Activated CD4-positive, alpha-beta T cell treated with anti-CD3 and anti-CD28 coated beads, Interleukin-10, Interleukin-2, amounts not matched to agents 100 ng/mL and 50 ng/mL, durations not matched to agents 16 hours and 8 hours (primary cell): ENCODE data around the gene IGF1R.

ENCODE experiments used
- DNase-seq: peaks from one replicate; pipeline ENCODE4 v3.0.0-alpha.2; 2020

The IGF1R gene

DNA sequence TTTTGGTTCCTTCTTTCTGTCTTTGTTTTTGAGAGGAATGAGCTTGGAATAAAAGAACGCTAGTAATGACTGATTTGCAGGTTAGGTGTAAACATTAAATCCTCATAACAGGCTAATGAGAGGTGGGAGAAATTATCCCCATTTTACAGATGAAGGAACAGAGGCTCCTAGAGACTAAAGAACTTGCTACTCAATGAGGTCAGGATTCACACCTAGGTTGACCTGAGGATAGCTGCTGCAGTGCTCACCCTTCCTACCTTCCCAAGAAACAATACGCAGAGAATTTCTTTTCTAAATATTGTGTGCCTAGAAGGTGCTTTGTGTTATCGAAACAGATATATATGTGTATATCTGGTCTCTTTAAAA lies 106.3 kb downstream of the IGF1R start:
- no peak for DNase-seq

DNA sequence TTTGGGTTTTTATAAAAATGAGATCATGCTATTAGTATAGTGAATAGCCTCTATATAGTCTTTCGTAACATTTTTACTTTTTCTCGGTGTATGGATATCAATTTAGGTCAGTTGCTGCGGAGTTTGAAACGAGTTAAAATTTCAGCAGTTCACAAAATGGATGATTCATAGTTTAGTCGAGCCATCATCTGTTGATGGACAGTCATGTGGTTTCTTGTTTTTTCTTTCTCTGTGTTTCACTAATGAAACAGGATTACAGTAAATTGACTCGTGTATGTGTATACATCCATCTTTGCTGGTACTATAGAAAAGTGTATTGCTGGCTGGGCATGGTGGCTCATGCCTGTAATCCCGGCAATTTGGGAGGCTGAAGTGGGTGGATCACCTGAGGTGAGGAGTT lies 106.8 kb downstream of the IGF1R start:
- no peak for DNase-seq

- DNase-seq, result no peak
These were observed 107.4 kb downstream of the IGF1R start for GRCh38 chr15:98755781-98756180.

- DNase-seq, result no peak
These were observed 109.9 kb downstream of the IGF1R start for GRCh38 chr15:98758224-98758623.

DNA sequence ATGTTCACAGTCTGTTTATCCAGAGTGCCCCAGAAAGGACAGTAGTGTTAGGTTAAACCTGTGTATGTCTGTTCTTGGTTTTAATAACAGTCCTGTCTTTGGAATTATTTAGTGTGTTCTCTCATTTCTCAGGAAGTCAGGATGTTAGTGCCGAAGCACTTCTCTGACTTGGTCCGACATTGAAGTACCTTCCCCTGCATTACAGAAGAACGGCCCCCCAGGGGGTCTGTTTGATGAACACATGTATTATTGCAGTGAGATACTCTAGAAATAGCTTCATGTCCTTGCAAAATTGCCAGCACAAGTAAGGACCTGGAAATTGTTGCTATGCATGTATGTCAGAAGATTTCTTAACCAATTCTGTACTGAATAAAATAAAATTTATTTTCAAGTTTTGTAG lies 110.9 kb downstream of the IGF1R start:
- no peak for DNase-seq

- no peak for DNase-seq
These were observed 111.9 kb downstream of the IGF1R start for GRCh38 chr15:98760112-98760826.

- no peak for DNase-seq
These were observed 112.6 kb downstream of the IGF1R start for GRCh38 chr15:98760975-98761374.

DNA sequence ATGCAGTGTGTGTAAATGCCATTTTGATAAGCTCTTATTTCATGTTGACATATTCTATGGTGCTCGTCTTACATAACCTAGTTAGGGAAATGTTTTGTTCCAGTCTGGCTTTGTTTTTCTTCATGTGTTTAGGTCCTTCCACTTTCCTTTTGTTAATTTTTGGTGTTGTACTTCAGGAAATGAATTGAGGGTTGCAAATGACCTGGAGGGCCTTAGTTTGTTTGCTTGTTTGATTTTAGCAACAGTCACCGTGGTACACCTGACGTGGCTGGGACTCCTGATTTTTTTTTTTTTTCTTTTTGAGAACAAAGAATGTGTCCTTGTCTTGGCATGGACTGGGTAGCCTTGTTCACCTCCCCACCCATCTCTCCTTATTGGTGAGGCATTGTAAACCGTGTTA lies 114.8 kb downstream of the IGF1R start:
- DNase-seq, result no peak

DNA sequence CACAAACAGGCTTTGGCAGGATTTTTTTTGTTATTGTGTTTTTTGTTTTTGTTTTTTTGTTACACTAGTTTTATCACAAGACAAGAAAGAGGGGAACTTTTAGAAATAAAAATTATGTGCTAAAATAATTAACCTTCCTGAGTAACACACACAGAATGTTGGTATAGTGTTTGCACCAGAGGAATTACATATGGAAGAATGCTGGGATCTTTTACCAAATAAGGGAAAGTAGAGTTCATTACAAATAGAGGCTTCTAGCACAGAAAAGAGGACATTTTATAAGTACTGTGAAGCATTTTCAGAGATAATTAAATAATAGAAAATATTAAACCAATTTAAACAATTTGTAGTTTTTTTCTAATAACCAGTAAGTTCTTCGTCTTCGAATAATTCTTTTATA lies 116.0 kb downstream of the IGF1R start:
- DNase-seq, result no peak

GRCh38 chr15:98765610-98766009 lies 117.3 kb downstream of the IGF1R start:
- DNase-seq, result no peak

DNA sequence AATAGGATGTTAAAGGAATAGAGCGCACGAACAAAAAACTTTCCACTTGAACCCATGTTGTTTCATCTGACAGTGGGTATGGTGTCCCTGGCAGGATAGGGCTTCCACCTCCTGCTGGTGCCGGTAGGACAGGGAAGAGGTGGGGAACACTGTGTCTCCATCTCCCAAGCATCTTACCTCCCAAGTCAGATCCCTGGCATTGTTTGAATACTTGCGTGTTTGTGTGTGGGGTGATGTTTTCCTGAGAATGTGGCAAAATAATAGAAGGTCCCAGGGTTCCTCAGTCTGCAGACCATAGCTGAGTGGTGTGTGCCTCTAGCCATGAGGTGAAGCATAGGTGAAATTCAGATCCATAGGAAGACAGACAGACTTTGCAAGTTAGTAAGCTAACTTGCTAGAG lies 119.4 kb downstream of the IGF1R start:
- DNase-seq, result no peak

DNA sequence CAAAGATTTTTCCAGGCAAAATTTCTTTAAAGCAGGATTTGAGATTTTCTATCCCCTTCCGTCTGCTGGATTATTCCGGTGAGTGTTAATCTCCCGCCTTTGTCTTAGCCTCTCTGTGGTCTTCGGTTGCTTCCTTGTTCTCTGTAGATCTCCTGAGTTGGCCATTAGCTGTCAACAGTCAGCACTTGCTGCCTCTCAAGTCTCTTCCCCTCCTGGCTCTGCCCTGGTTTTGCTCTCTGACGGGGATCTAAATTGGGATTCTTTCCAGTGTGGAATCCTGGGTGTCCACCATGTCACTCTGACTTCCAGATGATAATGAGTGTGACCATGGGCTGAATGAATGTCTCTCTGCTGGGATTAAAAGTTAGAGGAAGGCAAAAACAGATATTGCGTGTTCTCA lies 121.5 kb downstream of the IGF1R start:
- DNase-seq, result no peak

- DNase-seq, result no peak
These were observed 122.6 kb downstream of the IGF1R start for GRCh38 chr15:98770984-98771383.

GRCh38 chr15:98771541-98771940 lies 123.2 kb downstream of the IGF1R start:
- no peak for DNase-seq

DNA sequence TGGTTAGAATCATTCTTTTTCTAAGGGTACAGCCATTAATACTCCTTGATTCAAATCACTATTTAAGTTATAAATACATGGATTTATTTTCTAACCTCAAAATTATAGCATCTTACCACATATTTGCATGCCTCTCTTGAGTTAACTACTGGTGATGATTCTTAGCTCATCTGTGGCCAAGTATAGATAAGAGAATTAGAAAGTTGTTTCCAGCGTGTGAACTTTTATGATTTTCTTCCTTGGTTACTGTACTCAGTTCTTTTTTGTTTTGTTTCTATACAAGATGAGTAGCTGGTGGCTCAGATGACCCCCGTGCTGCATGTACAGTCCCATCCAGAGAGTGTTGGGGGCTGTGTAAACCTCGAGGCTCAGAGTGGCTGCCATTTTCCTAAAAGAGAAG lies 124.6 kb downstream of the IGF1R start:
- DNase-seq, result no peak

- DNase-seq, result no peak
These were observed 125.3 kb downstream of the IGF1R start for GRCh38 chr15:98773616-98774015.

DNA sequence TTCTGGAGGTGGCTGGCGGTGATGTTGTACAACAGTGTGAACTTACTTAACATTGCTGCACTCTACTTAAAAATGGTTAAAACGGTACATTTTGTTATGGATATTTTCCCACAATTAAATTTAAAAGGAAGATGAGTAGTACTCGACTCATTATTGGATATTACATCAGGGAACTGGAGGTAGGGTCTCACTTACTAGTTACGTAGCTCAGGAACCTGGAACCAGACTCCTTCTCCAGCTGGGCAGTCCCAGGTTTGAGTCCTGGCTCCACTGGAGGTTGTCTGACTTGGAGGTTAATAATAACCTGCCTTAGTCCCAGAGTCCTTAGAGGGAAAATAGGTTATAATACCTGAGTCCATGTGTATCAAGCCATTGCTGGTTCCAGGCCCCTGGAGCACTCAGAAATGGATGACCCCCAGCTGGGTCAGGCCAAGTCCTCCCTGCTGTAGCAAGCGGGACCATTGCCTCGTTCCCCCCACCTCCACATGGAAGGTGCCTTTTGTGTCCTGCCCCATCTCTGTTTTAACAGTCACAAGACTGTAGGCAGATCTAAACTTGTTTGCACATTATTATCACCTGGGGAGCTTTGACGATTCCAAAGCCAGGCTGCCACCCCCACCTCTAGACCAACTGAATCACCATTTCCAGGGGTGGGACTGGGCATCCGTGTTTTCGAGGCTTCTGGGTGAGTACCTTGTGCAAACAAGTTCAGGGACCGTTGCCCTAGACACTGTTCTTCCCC lies 126.6 kb downstream of the IGF1R start:
- no peak for DNase-seq

DNA sequence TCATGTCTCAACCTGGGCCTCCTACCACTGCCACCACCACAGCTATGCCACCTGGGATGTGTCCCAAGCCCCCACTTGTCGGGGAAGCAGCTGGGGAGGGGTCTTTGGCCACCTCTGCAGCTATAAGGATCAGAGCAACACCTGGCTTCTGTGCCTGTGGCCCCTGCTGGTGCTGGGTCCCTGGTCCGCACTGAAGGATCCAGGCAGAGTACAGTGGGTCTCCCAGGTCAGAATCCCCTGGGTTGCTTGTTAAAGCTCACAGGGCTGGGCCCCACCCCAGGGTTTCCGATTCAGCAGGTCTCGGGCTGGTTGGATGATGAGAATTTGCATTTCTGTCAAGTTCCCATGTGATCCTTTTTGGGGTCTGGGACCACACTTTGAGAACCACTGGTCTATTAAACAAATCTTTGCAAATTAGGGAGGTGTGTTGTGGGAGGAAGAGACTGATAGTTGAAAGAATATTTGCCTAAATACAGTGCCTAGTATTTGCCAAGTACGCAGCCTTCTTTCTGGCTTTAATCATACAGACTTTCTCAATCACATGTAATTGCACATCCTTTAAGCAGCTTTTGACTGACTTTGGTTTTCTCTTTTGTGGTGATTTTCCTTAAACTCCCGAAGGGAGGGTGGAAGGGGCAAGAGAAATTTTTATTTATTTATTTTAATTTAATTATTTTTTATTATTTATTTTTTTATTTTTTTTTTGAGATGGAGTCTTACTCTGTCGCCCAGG lies 127.3 kb downstream of the IGF1R start:
- DNase-seq, result no peak

DNA sequence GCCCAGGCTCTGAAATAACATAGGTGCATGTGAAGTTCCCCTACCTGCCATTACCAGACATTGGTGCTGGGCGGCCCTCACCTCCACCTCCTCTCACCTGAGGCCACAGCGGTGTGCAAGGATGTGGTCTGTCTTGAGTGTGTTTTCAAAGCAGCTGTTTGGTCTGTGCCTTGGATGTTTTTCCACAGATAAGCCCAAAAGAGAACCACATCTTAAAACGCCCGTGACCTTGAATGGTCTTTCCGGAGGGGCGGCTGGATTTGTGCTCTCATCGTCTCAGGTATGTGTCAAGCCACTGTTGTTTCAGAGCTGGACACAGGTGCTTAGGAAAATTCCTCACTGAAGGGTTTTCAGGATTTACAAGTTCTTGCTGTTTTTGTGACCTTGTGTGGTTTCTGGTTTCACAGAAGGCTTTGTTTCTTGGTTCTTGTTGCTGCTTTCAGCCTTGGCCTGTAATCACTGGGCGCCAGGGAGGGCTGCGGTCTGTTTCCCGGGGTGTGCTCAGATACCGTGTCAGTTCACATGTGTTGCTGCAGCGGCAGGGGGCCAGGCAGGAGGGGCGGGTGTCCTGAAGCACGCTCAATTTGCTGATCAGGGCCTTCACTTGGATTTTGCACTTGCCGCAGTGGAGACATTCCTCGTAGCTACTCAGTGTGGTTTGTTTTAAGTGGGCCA lies 128.4 kb downstream of the IGF1R start:
- peak; percentile 5 for DNase-seq

- DNase-seq, result no peak
These were observed 129.1 kb downstream of the IGF1R start for GRCh38 chr15:98777426-98777825.

DNA sequence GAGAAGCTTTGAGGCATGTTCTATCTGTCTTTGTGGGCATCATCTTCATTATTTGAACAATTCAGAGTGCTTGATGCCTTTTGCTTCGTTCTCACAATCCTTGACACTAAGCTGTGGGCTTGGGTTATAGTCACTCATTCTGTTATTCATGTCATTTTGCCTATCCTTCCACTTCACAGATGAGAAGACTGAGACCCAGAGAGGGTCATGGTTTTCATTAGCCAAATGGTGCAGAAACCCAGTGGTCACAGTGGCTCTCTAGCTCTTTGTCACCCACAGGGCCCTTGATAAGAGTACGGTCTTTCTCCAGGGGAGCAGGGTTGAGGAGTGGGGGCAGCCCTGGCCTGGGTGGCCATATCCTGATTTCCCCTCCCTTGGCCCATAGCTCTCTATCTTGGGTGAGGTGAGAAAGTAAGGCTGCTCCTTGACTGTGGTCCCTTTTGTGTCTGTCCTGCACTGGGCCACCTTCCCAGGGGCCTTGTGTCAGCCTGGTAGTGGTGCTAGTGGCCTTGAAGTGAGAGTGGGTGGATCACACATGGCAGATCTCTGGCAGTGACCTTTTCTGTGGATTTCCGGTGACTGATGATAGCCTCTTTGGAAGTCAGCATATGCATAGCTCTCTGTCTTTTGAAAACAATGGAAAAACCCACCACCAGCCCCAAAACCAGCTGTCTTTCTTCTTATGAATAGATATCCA lies 130.1 kb downstream of the IGF1R start:
- DNase-seq, result no peak

DNA sequence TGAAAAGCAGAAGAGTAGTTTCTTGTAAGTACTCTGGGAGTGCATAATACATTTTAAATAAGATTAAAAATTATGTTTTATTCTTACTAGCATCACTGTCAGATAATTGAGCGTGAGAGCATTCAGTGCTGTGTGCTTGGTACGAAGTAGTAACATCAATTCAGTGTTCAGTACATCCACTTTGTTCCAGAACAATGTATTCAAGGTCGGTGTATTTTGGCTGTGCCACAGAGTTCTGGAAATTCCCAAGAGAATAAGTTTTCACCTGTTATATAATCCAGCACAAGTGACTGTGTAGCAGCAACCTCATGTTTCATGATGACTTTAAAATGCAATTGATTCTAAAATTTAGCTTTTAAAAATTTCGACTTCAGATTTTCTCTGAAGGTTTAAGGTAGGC lies 130.6 kb downstream of the IGF1R start:
- DNase-seq, result no peak
